HT1080 (cell line): ENCODE results near the gene ACTR3. TPM values are rescaled to one million over a fixed set of nuclear protein-coding genes. Genes with fewer than 3 reads are reported as not detected.

Experiments used
- DNase-seq: peaks from one replicate; pipeline ENCODE4 v3.0.0-alpha.2; 2015; ENCODE audit warnings: low read depth
- total RNA-seq: library from RNA; depleted of rRNA; stranded (reverse); fragments of >200 nt; shearing (Covaris generic); gene quantifications from 2 replicates; pipeline ENCODE4 v1.2.3, GENCODE V29; 2014

The ACTR3 gene
- total RNA-seq, 1 experiment from 2014 or later = 373 TPM

GRCh38 chr2:113965228-113965627, 75.3 kb downstream of the ACTR3 start:
- no peak for DNase-seq

GRCh38 chr2:113965644-113966043, 75.8 kb downstream of the ACTR3 start:
- DNase-seq = peak; percentile 49

- no peak for DNase-seq
These were observed 76.3 kb downstream of the ACTR3 start for GRCh38 chr2:113966171-113966570.

- DNase-seq = peak; percentile 61
These were observed 76.9 kb downstream of the ACTR3 start for GRCh38 chr2:113966832-113967231.

DNA sequence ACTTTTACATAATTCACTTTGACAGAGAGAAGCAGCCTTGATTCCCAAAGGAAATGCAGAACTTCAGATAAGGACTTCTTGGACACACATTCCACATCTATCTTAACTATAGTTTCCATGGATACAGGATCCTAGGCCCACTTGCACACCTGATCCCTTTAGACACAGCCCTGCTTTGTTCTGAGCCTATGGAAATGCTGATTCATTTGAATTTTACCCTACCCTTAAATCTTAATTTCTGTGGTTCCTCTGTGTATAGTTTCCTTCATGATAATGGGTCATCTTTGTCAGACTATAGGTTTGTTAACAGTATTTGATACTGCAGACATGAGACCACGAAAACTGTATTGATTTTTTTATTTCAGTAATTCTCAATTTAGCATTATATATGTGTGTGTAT, 77.4 kb downstream of the ACTR3 start:
- no peak for DNase-seq

DNA sequence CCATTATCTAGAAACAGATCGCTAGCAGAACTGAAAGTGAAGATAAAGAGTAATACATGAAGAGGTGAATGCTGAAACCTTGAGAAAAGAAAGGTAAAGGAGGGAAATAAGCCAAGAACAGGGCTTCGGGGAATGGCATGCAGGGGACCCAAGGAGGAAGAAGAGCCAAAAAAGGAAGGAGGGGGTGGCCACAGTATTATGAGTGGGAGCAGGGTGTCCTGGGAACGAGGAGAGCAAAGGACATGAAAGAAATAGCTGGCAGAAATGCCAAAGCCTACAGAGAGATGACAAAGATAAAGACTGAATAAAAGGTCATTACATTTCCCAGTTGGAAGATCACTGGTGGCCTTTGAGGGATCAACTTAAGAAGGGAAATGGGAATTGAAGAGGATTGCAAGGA, 82.9 kb downstream of the ACTR3 start:
- no peak for DNase-seq

DNA sequence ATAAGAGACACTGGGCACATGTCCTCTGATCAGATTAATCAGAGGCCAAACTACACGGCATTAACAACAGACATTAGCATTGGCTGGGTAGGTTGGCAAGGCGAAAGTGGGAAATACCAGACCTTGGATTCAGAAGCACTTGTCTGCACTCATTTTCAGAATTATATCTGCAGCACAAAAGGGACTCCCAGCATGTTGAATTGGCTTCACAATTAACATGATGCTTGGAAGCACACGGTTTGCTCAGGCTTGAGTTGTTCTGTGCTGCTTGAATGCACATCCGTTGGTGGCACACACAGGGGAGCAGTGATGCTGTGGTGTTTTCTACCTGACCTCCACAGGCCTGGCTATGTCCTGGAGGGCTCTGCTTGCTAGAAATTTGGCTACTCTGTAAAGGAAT, 83.9 kb downstream of the ACTR3 start:
- DNase-seq = no peak

GRCh38 chr2:113974727-113975126, 84.8 kb downstream of the ACTR3 start:
- DNase-seq = no peak

- DNase-seq = no peak
These were observed 86.5 kb downstream of the ACTR3 start for GRCh38 chr2:113976277-113976928.

DNA sequence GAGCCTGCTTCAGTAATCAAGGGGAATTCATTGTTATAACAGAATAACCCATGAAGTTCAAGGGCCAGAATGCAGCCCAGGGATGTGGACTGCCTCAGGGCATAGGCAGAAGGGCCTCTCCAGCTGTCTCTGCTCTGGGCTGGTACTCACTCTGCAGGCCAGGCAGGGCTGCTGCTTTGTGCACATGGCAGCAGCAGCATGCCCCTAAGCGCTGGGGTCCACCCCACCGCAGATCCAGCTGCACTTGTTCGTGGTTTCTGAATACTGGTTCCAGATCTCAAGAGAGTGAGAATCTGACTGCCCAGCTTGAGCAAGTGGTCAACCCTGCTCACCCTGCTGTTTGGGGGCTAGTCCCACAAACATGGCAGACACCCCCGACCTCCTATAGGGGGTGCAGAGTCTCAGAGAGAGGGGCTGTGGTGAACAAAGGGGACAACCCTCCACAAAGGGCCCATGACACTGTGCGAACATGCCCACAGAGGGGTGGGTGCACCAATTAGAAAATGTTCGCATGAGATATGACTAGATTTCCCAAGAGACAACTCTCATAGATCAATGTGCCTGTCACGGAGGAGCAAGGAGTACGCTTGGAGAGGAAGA, 87.3 kb downstream of the ACTR3 start:
- no peak for DNase-seq

DNA sequence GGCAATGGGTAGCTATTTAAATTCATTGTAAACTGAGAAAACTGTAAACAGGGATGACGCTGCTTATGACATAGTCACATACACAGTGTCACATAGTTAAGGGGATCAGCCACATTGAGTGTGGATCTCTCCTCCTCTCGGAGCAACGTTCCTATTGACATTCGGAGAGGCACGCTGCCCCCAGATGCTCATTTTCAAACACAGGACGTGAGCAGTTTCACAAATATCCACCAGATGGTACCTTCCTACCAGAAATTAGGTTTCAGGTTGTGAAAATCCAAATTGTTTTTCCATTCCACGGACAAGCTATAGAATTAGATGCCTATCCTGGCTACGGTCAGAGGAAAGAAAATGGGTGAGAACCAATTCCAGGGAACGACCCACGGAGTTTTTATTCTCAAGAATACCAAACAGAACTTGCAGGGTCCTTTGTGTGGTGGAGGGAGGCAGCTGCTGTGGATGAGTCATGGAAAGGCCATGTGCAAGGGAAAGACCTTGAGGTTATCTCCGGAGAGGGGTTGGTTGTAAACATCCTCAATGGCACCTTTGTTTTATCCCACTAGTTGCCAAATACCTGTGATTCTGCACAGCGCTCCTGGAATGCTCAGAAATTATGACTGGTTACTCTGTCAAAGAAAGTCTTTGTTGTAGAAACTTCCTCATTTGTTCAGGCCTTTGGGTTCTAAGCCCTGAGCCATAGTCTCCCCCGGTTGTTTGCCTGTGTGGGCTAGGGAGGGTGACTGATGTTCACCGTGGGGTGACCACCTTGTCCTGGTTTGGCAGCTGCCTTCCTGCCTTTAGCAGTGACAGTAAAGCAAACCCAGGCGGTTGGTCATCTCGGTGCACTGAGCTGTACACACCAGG, 88.0 kb downstream of the ACTR3 start:
- DNase-seq = peak; percentile 95

DNA sequence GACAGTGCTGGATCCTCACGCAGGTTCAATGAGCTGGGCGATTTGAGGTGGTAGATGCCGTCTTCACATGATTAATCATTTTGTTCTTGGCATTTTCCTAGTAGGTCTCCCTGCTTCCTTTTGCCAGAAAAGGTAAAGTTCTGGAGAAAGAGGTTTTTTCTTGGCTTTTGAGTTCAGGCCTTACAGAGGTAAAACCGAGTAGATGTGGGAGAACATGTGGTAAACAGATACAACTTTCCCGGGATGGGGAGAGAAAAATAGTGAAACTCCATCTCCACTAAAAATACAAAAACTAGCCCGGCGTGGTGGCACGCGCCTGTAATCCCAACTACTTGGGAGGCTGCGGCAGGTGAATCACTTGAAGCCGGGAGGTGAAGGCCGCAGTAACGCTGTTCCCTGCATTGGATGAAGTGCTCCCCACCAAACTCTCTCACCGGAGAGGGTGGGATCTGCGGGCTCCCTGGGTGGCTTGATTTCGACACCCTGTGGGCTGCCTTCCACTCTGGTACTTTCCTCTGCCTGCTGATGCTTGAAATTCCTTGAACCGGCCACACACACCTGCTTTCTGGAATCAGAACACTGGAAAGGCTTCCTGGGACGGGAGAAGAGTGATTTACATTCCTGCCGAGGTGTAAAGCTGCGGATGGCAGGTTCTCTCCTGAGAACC, 88.8 kb downstream of the ACTR3 start:
- DNase-seq = no peak

- no peak for DNase-seq
These were observed 89.6 kb downstream of the ACTR3 start for GRCh38 chr2:113979191-113980128.

GRCh38 chr2:113980946-113981345, 91.1 kb downstream of the ACTR3 start:
- DNase-seq = peak; percentile 74

GRCh38 chr2:113981404-113982134, 91.7 kb downstream of the ACTR3 start:
- no peak for DNase-seq

DNA sequence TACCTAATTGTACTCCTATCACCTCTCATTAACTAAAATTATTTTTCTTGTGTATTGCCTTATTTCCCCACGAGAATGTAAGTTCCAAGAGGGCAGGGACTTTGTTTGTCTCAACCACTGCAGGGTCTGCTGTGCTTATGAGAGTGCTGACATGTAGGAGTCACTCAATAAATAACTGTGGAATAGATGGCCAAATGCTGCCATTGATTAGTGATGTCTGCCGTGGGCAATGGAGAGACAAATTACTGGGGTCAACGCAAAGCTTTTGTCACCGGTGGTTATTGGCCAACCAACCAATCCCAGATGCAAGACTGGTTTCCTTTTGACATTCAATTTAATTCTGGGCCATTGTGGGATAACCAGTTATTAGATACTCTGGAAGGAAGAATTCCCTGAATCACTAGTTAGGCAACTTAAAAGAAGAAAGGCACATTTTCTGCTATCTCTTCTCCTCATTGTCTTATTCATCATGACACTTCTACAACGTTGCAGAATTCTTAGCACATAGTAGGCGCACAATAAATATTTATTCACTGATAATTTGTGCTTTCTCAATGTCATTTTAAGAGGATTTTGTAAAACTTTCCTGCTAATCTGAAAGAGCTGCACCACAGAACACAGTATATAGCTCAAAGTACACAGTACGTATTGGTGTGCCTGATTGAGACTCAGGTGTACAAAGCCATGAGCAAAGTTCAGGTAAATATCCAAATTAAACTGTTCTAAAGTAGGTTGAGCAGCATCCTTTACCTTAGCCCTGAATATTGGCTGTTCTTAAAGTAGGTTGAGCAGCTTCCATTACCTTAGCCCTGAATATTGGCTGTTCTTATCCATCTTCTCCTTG, 95.9 kb downstream of the ACTR3 start:
- no peak for DNase-seq

DNA sequence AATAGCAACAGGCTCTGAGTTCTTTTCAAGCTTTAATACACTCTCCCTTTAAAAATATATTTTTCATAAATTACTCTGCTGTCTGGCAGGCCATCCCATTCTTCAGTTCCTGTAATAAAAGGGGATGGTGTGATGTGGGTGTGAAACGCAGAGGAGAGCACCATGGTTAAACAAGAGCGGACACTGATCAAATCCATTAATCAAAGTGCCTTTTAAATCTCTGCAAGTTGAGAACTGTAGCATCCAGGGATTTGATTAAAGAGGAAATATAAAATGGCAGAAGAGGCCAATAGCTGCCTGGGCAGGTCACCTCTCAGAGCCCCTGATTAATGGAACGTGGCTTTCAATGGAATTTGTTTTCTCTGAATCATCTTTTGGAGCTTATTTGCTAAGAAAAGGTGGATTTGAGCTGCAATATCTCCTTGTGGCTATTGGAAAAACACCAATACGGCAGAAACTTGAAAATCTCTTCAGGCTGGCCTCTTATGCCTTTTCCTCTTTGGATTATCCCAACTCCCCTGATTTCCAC, 96.9 kb downstream of the ACTR3 start:
- no peak for DNase-seq

DNA sequence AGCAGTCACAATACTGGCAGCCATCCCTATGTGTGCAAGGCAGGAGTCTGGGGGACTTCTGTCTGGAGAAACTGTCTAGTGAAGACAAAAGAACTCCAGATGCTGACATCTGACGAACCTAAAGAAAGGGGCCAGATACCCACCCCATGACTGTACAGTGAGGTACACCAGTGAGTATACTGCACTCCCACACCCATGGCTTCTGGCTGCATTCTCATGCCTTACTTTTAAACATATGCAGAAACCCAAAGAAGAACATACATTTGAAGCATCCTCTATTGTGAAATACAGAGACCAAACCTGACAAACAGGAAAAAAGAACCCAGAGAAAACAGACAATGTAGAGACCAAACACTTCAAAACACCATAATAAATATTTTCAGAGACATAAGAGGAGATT, 102.2 kb downstream of the ACTR3 start:
- DNase-seq = no peak
